Ishikawa (cell line): ENCODE measurements around the gene ZNHIT1.

ENCODE experiments used
- CEBPB ChIP-seq: IDR thresholded peaks from 2 replicates; pipeline ENCODE4 v1.6.1; 2012
- CREB1 ChIP-seq: IDR thresholded peaks from 2 replicates; pipeline ENCODE4 v1.6.1; 2012; ENCODE audit warnings: low read depth
- EGR1 ChIP-seq: IDR thresholded peaks from 2 replicates; pipeline ENCODE4 v1.6.1; 2012
- EP300 ChIP-seq: IDR thresholded peaks from 2 replicates; pipeline ENCODE4 v1.6.1; 2012; ENCODE audit warnings: borderline replicate concordance
- FOXM1 ChIP-seq: IDR thresholded peaks from 2 replicates; pipeline ENCODE4 v1.6.1; 2012; ENCODE audit warnings: low read depth, borderline replicate concordance
- NFIC ChIP-seq: IDR thresholded peaks from 2 replicates; pipeline ENCODE4 v1.6.1; 2012
- RAD21 ChIP-seq: IDR thresholded peaks from 2 replicates; pipeline ENCODE4 v1.6.1; 2012; ENCODE audit warnings: low read depth
- TAF1 ChIP-seq: IDR thresholded peaks from 2 replicates; pipeline ENCODE4 v1.6.1; 2012; ENCODE audit warnings: low read depth, mild to moderate bottlenecking
- TCF12 ChIP-seq: IDR thresholded peaks from 2 replicates; pipeline ENCODE4 v1.6.1; 2012; ENCODE audit warnings: low read depth
- TEAD4 ChIP-seq: IDR thresholded peaks from 2 replicates; pipeline ENCODE4 v1.6.1; 2012
- YY1 ChIP-seq: IDR thresholded peaks from 2 replicates; pipeline ENCODE4 v1.6.1; 2012; ENCODE audit warnings: low read depth
- ZBTB7A ChIP-seq: IDR thresholded peaks from 2 replicates; pipeline ENCODE4 v1.6.1; 2012; ENCODE audit warnings: low read depth
- TF ChIP-seq, protein P1 (sequence below): IDR thresholded peaks from 2 replicates; pipeline ENCODE4 v1.6.1; 2012; ENCODE audit warnings: low read depth, mild to moderate bottlenecking
- TF ChIP-seq, protein P2 (sequence below): IDR thresholded peaks from 2 replicates; pipeline ENCODE4 v1.6.1; 2012
- TF ChIP-seq, protein P3 (sequence below): IDR thresholded peaks from 2 replicates; pipeline ENCODE4 v1.6.1; 2012

Gene ZNHIT1

DNA sequence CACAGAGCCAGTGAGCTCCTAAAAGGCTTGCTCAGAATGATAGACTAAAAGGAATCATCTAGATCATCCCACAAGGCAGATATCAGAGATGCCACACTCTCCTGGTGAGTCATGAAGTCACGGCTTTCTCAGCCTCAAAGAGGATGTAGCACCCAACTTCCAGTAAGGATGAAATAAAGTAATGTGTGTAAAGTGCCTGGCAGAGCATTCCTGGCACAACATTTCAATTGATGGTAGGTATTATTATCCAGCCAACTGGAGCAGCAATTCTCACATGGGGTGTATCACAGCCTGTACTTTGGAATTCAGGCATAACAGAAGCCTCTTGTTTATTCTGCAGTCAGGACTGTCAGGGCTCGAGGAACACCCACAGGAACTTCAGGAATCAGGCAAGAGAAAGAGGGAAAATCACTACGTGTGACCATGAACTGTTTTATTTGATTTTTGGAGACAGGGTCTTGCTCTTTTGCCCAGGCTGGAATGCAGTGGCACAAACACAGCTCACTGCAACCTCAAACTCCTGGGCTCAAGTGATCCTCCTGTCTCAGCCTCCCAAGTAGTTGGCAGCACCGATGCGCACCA lies 32.6 kb upstream of the ZNHIT1 start:
- TF ChIP-seq CEBPB = no peak
- TF ChIP-seq, protein P1, sequence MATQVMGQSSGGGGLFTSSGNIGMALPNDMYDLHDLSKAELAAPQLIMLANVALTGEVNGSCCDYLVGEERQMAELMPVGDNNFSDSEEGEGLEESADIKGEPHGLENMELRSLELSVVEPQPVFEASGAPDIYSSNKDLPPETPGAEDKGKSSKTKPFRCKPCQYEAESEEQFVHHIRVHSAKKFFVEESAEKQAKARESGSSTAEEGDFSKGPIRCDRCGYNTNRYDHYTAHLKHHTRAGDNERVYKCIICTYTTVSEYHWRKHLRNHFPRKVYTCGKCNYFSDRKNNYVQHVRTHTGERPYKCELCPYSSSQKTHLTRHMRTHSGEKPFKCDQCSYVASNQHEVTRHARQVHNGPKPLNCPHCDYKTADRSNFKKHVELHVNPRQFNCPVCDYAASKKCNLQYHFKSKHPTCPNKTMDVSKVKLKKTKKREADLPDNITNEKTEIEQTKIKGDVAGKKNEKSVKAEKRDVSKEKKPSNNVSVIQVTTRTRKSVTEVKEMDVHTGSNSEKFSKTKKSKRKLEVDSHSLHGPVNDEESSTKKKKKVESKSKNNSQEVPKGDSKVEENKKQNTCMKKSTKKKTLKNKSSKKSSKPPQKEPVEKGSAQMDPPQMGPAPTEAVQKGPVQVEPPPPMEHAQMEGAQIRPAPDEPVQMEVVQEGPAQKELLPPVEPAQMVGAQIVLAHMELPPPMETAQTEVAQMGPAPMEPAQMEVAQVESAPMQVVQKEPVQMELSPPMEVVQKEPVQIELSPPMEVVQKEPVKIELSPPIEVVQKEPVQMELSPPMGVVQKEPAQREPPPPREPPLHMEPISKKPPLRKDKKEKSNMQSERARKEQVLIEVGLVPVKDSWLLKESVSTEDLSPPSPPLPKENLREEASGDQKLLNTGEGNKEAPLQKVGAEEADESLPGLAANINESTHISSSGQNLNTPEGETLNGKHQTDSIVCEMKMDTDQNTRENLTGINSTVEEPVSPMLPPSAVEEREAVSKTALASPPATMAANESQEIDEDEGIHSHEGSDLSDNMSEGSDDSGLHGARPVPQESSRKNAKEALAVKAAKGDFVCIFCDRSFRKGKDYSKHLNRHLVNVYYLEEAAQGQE = no peak

DNA sequence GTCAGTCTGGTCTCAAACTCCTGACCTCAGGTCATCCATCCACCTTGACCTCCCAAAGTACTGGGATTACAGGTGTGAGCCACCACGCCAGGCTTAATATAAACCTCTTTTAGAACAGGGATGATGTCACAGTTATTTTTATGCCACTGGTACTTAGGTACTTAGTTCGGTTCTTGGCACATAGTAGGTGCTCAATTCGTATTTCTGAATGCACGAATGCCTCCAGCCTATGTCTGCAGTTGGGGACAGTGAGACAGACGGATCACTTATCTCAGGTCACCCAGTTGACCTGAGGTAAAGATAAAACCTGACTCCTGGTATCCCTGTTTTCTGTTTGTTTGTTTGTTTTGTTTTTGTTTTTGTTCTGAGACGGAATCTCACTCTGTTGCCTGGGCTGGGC lies 31.8 kb upstream of the ZNHIT1 start:
- TF ChIP-seq FOXM1 (no peak), EGR1 (no peak), TEAD4 (no peak), ZBTB7A (no peak), EP300 (no peak), CREB1 (no peak), TAF1 (no peak), NFIC (no peak), CEBPB (no peak), TCF12 (no peak), RAD21 (no peak), YY1 (no peak)
- TF ChIP-seq, protein P2, sequence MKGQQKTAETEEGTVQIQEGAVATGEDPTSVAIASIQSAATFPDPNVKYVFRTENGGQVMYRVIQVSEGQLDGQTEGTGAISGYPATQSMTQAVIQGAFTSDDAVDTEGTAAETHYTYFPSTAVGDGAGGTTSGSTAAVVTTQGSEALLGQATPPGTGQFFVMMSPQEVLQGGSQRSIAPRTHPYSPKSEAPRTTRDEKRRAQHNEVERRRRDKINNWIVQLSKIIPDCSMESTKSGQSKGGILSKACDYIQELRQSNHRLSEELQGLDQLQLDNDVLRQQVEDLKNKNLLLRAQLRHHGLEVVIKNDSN = no peak
- TF ChIP-seq, protein P1 = no peak
- TF ChIP-seq, protein P3, sequence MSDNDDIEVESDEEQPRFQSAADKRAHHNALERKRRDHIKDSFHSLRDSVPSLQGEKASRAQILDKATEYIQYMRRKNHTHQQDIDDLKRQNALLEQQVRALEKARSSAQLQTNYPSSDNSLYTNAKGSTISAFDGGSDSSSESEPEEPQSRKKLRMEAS = no peak

DNA sequence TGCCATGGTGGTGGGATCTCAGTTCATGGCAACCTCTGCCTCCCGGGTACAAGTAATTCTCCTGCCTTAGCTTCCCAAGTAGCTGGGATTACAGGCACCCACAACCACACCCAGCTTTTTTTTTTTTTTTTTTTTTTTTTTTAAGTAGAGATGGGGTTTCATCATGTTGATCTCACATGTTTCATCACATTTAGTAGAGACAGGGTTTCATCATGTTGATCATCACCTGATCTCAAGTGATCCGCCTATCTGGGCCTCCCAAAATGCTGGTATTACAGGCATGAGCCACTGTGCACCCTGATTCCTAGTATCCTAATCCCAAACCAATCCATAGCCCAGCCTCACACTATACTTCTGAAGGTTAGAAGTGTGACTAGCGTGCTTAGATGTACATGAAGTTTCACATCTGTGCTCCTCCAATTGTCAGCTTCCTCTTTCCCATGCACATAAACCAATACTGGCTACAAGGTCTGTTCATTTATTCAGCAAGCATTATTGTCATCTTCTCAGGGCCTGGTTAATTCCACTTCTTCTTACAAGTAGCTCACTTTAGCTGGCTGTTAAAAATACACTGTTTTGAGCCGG lies 31.0 kb upstream of the ZNHIT1 start:
- TF ChIP-seq RAD21 (no peak), ZBTB7A (no peak), YY1 (no peak), NFIC (no peak), FOXM1 (no peak), EP300 (no peak), EGR1 (no peak), TAF1 (no peak), TCF12 (no peak), CREB1 (no peak), CEBPB (no peak), TEAD4 (no peak)
- TF ChIP-seq, protein P2 = no peak
- TF ChIP-seq, protein P3 = no peak
- TF ChIP-seq, protein P1 = no peak

DNA sequence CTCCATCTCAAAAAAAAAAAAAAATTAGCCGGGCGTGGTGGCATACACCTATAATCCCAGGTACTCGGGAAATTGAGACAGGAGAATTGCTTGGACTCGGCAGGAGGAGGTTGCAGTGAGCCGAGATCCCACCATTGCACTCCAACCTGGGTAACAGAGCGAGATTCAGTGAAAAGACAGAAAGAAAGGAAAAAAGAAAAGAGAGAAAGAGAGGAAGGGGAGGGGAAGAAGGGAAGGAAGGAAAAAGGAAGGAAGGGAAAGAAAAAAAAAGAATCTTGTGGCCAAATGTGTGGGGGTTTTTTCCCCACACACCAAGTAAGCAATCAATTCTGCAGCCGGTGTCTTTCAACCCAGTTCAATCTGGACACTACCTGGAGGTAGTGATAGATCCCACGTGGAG lies 28.9 kb upstream of the ZNHIT1 start:
- TF ChIP-seq TCF12 = no peak
- TF ChIP-seq TAF1 = no peak
- no peak for TF ChIP-seq CEBPB
- no peak for TF ChIP-seq ZBTB7A
- TF ChIP-seq, protein P1 = no peak
- no peak for TF ChIP-seq EP300
- TF ChIP-seq, protein P3 = no peak
- no peak for TF ChIP-seq RAD21
- TF ChIP-seq, protein P2 = no peak
- TF ChIP-seq NFIC = no peak
- TF ChIP-seq EGR1 = no peak
- TF ChIP-seq TEAD4 = no peak
